Activated T-cell treated with anti-CD3 and anti-CD28 coated beads, Interleukin-2, amount 50 U/mL, for 24 hours (primary cell): ENCODE results near the gene NECTIN4.
"Not testable (repeated sequence)": the region's sequence is repeated elsewhere in the genome, so short reads cannot be mapped to it uniquely, and the experiment has no call there.

Experiments used
- DNase-seq: peaks from one replicate; pipeline ENCODE4 v3.0.0-alpha.2; 2020
- H3K27ac Mint-ChIP-seq: 2 replicates; pipeline ENCODE4 v1.8.0; 2020; ENCODE audit warnings: mild to moderate bottlenecking, mixed read lengths
- H3K27me3 Mint-ChIP-seq: 2 replicates; pipeline ENCODE4 v1.8.0; 2020; ENCODE audit warnings: mixed read lengths
- H3K36me3 Mint-ChIP-seq: 2 replicates; pipeline ENCODE4 v1.8.0; 2020; ENCODE audit warnings: low read depth, mixed read lengths
- H3K4me1 Mint-ChIP-seq: 2 replicates; pipeline ENCODE4 v1.8.0; 2020; ENCODE audit warnings: low read depth, mixed read lengths
- H3K4me3 Mint-ChIP-seq: 2 replicates; pipeline ENCODE4 v1.8.0; 2020; ENCODE audit warnings: mild to moderate bottlenecking, moderate library complexity, mixed read lengths
- H3K9me3 Mint-ChIP-seq: 2 replicates; pipeline ENCODE4 v1.8.0; 2020; ENCODE audit warnings: mixed read lengths

Gene NECTIN4

DNA sequence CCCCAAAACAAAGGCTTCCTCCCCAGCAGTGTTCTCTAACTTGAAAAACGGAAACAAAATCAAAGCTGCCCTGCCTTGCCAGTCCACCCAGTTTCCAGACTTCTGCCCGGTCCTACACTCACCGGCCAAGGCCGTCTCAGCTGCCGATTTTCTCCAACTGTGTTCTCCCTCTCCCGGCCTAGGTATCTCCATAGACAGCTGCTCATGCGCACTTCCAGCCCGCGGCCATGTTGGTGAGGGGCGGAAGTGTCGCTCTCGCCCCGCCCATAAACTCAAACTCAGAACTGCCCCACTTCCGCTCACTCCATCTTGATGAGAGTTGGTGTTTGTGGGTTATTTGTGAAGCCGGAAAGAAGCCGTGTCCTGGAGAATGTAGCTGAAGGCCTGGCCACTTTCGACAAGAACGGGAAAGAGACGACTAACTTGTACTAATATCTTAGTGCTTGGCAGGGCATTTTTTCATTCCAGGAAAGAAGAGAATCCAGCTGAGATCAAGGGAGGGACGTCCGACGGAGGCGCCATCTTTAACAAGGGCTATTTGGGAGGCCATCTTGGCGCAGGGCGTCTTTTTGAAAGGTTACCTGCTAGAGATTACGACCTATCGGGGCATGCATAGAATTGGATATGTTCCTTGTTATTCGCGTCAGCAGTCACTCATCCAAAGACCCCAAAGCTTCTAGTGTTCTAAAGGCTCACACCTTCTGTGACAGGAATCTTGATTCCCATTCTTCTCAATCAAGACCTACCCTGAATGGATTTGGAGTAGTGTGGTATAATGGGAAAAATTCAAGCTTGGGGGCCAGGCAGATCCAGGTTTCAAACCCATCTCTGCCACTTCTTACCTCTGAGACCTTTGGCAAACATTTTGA is 43.4 kb downstream of the NECTIN4 start, which contains the start of gene USF1:
Gene USF1, minus strand, starts transcription at position 242 of the 869 bp plus-strand sequence. CDS start 2,702 bp downstream, outside the sequence.
- Mint-ChIP-seq H3K27ac (peak within 1 kb of the TSS; percentile 98), H3K4me1 (peaks cover 40% of the 10 kb centered on the region)

DNA sequence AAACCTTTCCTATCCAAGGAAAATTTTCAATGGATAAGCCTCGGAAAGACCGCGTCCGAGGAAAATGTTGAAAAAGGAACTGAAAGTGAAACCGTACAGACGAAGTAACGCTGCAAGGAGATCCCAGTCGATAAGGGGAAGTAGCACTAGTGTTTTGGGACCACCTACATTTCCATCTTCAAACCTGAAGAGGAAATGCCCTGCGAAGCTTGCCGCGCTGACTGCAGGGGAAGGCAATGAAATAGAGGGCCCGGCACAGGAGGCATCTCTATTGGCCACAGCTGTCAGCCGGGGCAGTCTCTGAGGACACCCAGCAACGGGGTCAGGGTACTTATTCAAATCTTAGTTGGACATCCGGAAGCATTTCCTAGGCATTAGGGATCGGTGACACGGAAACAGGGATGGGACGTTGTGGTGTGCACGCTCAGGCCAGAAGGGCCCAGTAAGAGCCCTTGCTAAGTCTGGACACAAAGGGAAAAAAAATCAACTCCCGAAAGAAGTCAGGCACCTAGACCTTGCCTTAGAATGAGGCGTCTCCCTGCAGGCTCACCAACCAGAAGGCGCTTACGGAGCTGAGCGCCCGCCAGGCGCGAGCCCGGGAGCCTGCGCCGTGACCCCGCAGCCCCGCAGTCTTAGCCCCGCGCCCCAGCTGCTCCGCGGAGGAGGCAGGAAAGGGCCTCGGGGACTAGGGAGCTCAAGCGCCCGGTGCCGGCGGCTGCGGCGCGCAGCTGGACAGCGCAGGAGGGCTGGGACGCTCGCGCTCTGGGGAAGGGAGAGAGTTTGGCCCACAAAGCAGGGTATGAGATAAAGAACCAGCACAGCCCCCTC is 44.2 kb downstream of the NECTIN4 start:
- H3K4me3 Mint-ChIP-seq: peak overlapping the region; percentile 88
- no peaks in the 10 kb centered on the region for H3K9me3 Mint-ChIP-seq
- peaks cover 92% of the 10 kb centered on the region for H3K36me3 Mint-ChIP-seq
- no peaks in the 10 kb centered on the region for H3K27me3 Mint-ChIP-seq
- DNase-seq: peak; percentile 72
- H3K4me1 Mint-ChIP-seq: peaks cover 40% of the 10 kb centered on the region
- H3K27ac Mint-ChIP-seq: peak overlapping the region; percentile 98

More for the DNA sequence above, 43.4 kb downstream of the NECTIN4 start, which contains the start of gene USF1:
- Mint-ChIP-seq H3K4me3 (peak within 1 kb of the TSS; percentile 88), H3K27me3 (no peaks in the 10 kb centered on the region), H3K9me3 (no peaks in the 10 kb centered on the region), H3K36me3 (peaks cover 91% of the 10 kb centered on the region)
- peak; percentile 94 for DNase-seq

DNA sequence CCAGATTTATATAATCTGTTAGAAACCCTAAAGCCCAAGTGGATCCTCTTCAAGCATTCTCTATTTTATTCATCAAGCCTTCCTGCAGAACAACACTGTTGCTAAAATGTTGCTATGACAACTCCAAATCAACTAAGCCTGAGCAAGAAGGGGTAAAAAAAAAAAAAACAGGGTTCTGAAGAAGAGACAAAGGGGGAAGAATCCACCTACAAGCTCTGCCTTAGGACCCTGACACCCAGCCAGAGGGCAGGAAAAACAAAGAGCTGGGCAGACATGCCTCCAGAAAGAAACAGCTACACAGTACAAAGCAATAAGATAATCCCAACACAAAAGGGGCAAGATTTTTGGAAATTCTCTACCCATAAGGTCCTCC is 44.8 kb downstream of the NECTIN4 start:
- peaks cover 92% of the 10 kb centered on the region for H3K36me3 Mint-ChIP-seq
- peaks cover 46% of the 10 kb centered on the region for H3K4me1 Mint-ChIP-seq
- peak overlapping the region; percentile 88 for H3K4me3 Mint-ChIP-seq
- no peak for DNase-seq
- peak overlapping the region; percentile 98 for H3K27ac Mint-ChIP-seq
- no peaks in the 10 kb centered on the region for H3K27me3 Mint-ChIP-seq
- H3K9me3 Mint-ChIP-seq: no peaks in the 10 kb centered on the region

DNA sequence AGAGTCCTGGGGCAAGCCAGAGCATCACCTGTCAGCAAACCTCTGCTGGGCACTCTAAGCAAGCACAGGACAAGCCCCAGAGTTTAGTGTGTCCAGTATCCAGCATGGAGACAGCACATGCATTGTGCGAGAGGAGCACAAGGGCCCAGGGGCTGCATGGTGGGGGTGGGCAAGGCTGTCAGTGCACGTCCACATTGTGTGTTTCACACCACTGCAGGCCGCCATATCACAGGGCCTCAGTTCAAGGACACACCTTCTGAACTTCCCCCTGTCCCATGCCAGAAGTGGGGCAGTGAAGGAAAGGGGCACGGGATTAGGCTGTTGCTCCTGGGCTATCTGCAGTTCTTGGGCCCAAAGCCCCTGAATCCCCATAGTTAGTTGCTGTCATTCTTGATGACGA is 49.8 kb downstream of the NECTIN4 start:
- Mint-ChIP-seq H3K4me1 (peaks cover 54% of the 10 kb centered on the region), H3K9me3 (no peaks in the 10 kb centered on the region), H3K27ac (peak overlapping the region; percentile 97), H3K4me3 (peak overlapping the region; percentile 89), H3K27me3 (no peaks in the 10 kb centered on the region), H3K36me3 (peaks cover 67% of the 10 kb centered on the region)
- no peak for DNase-seq

DNA sequence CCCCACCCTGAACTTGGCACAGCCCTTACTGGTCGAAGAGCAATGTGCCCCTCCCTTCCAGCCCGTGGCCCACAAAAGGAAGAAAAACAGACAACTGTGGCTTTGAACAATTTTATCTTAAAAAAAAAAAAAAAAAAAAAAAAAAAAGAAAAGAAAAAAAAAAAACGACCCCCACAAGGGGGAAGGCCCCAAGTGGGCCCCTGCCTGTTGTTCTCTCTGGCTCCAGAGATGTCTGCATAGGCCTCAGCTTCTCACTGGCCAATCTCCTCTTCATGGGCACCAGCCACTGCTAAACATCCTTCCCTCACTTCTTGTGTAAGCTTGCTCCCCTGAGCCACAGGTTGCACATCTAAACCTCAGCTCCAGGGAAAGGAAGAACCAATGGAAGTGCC is 50.2 kb downstream of the NECTIN4 start:
- peak overlapping the region; percentile 89 for H3K4me3 Mint-ChIP-seq
- H3K4me1 Mint-ChIP-seq: peaks cover 51% of the 10 kb centered on the region
- peaks cover 63% of the 10 kb centered on the region for H3K36me3 Mint-ChIP-seq
- no peaks in the 10 kb centered on the region for H3K27me3 Mint-ChIP-seq
- H3K27ac Mint-ChIP-seq: peak overlapping the region; percentile 97
- DNase-seq: no peak
- H3K9me3 Mint-ChIP-seq: no peaks in the 10 kb centered on the region

DNA sequence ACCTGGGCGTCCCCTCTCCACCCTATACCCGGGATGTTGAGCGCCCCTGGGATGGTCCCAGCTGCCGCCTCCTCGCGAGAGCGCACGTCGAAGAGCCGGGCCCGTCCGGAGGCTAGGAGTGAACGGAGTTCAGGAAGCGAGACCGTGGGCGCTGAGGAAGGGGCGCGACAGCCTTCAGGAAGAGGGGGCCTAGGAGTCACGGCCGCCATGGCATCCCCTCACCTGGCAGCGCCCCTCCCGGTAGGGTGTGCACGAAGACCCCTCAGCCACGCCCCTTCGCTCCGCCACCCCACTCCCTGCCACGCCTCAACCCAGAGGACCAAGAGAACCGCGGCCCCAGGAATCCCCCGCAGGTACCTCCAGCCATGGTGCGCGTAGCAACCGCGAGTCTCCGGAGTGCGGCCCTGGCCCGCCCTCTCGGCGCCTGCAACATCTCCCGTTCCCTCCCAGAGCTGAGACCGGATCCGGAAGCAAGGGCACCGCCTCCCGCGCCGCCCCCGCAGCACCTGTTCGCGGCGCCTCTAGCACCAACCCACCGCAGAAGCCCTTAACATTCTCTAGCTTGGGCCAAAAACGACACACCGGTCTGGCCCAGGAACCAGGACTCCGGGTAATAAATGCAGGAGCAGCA is 50.7 kb downstream of the NECTIN4 start, which contains the start of gene TSTD1:
Gene TSTD1, minus strand, starts transcription at position 442 of the 631 bp plus-strand sequence. Its CDS starts 75 bp downstream, at position 367.
- H3K27ac Mint-ChIP-seq: peak within 1 kb of the TSS; percentile 97
- peaks cover 52% of the 10 kb centered on the region for H3K4me1 Mint-ChIP-seq
- H3K27me3 Mint-ChIP-seq: no peaks in the 10 kb centered on the region
- DNase-seq: peak; percentile 91
- H3K36me3 Mint-ChIP-seq: peaks cover 60% of the 10 kb centered on the region
- no peaks in the 10 kb centered on the region for H3K9me3 Mint-ChIP-seq
- H3K4me3 Mint-ChIP-seq: peak within 1 kb of the TSS; percentile 89

DNA sequence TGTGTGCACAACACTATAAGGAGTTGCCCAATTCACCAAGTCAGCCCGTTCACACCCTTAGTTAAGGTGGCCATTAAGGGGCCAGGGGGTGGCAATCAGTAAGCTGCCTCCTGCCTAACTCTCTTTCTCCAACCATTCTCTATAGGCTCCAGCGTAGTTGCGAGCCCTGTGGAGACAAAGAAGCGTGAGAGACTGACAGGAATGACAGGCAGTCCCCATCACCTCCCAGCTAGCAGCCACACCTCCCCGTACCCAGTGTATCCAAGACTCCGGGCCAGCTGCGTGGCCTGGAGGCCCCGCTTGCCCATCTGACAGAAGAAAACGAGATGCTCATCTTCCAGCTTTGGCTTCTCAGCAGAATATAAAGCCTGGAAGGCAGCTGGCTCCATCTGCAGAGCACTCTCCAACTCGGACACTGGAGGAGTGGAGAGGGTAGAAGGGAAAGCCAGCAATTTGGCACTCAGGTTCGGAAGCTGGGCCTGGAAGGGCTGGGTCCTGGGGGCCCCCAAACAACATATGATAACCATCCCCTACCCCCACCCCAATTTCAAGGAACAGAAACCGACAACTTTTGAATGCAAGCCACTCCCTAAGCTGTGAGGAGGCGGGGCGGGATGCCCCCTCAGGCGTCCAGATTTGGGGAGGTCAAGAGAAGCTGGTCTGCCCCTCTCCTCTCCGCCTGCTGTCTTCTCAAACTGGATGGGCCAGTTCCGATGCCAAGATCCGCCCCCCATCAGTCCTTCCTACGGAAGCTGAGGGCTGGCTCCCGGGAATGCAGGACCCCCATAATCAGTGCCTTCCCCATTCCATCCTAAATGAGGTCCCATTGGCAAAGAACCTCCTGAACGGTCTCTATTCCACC is 51.5 kb downstream of the NECTIN4 start:
- Mint-ChIP-seq H3K9me3 (no peaks in the 10 kb centered on the region), H3K4me3 (peak overlapping the region; percentile 89), H3K36me3 (peaks cover 55% of the 10 kb centered on the region), H3K4me1 (peaks cover 52% of the 10 kb centered on the region), H3K27ac (peak overlapping the region; percentile 97), H3K27me3 (no peaks in the 10 kb centered on the region)
- DNase-seq: no peak

DNA sequence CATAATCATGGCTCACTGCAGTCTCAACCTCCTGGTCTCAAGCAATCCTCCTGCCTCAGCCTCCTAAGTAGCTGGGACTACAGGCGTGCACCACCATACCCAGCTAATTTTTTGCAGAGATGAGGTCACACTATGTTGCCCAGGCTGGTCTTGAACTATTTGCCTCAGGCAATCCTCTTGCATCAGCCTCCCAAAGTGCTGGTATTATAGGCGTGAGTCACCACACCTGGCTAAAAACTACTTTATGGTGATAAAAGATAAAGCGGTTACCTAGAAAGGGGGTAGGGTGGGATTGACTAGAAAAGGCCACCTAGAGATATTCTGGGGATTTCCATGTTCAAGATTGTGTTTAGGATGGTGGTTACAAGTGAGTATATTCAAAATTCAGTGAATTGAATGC is 55.6 kb downstream of the NECTIN4 start:
- H3K9me3 Mint-ChIP-seq: no peaks in the 10 kb centered on the region
- H3K27ac Mint-ChIP-seq: no peak overlapping the region
- peaks cover 21% of the 10 kb centered on the region for H3K36me3 Mint-ChIP-seq
- no peak for DNase-seq
- no peaks in the 10 kb centered on the region for H3K27me3 Mint-ChIP-seq
- no peak overlapping the region for H3K4me3 Mint-ChIP-seq
- H3K4me1 Mint-ChIP-seq: peaks cover 42% of the 10 kb centered on the region

DNA sequence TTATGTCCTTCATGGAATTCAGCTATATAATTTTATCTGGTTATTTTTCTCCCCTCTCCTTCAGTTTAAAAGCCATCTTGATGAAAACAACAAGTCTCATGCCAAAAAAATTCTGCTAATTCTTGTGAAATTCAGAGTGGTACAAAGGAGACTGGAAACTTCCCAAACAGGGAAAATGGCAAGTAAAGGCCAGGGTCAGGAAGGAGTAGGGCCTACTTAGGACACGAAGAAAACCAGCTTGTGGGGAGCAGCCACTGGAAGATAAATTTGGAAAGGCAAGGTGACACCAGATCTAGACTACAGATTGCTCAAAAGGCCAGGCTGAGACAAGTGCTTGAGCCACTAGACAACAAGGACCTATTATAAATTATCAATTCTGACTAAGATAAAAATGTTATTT is 56.9 kb downstream of the NECTIN4 start:
- Mint-ChIP-seq H3K36me3 (peaks cover 11% of the 10 kb centered on the region), H3K27me3 (no peaks in the 10 kb centered on the region), H3K4me3 (no peak overlapping the region), H3K27ac (peak overlapping the region; percentile 58), H3K4me1 (peaks cover 31% of the 10 kb centered on the region), H3K9me3 (no peaks in the 10 kb centered on the region)
- DNase-seq: no peak

DNA sequence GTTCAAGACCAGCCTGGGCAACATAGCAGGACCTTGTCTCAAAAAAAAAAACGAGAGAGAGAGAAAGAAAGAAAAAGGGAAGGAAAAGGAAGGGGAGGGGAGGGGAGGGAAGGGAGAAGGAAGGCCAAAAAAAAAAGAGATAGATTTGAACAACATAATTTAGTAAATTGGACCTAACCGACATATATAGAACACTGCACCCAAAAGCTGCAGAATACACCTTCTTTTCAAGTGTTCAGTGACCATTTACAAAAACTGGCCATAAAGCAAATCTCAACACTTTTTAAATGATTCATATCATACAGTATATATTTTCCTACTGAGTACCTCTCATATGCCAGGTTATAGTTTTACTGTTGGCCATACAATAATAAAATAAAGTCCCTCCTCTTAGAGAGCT is 57.5 kb downstream of the NECTIN4 start:
- DNase-seq: no peak
- Mint-ChIP-seq H3K9me3 (peaks cover 4% of the 10 kb centered on the region), H3K4me3 (no peak overlapping the region), H3K36me3 (peaks cover 10% of the 10 kb centered on the region), H3K4me1 (peaks cover 29% of the 10 kb centered on the region), H3K27ac (no peak overlapping the region), H3K27me3 (no peaks in the 10 kb centered on the region)

DNA sequence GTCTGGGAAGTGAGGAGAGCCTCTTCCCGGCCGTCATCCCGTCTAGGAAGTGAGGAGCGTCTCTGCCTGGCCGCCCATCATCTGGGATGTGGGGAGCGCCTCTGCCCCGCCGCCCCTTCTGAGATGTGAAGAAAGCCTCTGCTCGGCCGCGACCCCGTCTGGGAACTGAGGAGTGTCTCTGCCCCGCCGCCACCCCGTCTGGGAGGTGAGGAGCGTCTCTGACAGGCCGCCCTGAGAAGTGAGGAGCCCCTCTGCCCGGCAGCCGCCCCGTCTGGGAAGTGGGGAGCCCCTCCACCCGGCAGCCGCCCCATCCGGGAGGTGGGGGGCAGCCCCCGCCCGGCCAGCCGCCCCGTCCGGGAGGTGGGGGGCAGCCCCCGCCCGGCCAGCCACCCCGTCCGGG is 59.9 kb downstream of the NECTIN4 start:
- H3K4me1 Mint-ChIP-seq: peaks cover 30% of the 10 kb centered on the region
- H3K27me3 Mint-ChIP-seq, H3K9me3 Mint-ChIP-seq, DNase-seq, H3K4me3 Mint-ChIP-seq, H3K27ac Mint-ChIP-seq: not testable (repeated sequence)
- peaks cover 12% of the 10 kb centered on the region for H3K36me3 Mint-ChIP-seq

DNA sequence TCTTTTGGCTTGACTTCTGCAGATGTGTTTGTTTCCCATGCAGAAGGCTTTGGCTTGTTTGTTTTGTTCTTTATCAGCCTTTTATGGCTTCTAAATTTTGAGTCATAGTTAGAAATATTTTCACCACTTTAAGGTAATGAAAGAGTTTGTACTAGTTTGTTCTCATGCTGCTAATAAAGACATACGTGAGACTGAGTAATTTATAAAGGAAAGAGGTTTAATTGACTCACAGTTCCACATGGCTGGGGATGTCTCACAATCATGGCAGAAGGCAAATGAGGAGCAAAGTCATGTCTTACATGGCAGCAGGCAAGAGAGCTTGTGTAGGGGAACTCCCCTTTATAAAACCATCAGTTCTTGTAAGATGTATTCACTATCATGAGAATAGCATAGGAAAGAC is 62.4 kb downstream of the NECTIN4 start:
- DNase-seq, H3K9me3 Mint-ChIP-seq, H3K27me3 Mint-ChIP-seq, H3K4me3 Mint-ChIP-seq: not testable (repeated sequence)
- Mint-ChIP-seq H3K27ac (peak overlapping the region; percentile 27), H3K4me1 (peaks cover 19% of the 10 kb centered on the region), H3K36me3 (peaks cover 12% of the 10 kb centered on the region)

DNA sequence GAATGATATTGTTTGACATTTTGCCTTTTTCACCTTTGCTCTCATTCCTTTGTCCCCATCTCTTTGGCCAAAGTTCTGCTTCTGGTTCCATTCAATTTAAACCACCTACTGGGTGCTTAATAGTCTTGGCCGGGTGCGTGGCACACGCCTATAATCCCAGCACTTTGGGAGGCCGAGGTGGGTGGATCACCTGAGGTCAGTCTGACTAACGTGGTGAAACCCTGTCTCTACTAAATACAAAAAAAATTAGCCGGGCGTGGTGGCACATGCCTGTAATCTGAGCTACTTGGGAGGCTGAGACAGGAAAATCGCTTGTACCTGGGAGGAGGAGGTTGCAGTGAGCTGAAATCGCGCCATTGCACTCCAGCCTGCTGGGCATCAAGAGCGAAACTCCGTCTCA is 66.9 kb downstream of the NECTIN4 start:
- not testable (repeated sequence) for H3K9me3 Mint-ChIP-seq, H3K27ac Mint-ChIP-seq, H3K36me3 Mint-ChIP-seq, DNase-seq, H3K27me3 Mint-ChIP-seq, H3K4me3 Mint-ChIP-seq
- peaks cover 48% of the 10 kb centered on the region for H3K4me1 Mint-ChIP-seq
